Activated naive CD8-positive, alpha-beta T cell treated with anti-CD3 and anti-CD28 coated beads for 36 hours (primary cell): Measurements from ENCODE around the gene SH2D3A. TPM values are rescaled to one million over a fixed set of nuclear protein-coding genes. Genes with fewer than 3 reads are reported as not detected.
"Not testable (repeated sequence)": the region's sequence is repeated elsewhere in the genome, so short reads cannot be mapped to it uniquely, and the experiment has no call there.

ENCODE experiments used
- DNase-seq: peaks from one replicate; pipeline ENCODE4 v3.0.0; 2021
- H3K27ac Mint-ChIP-seq: one replicate; pipeline ENCODE4 v1.8.0; 2022; ENCODE audit warnings: mild to moderate bottlenecking, moderate library complexity, mixed read lengths
- H3K27me3 Mint-ChIP-seq: one replicate; pipeline ENCODE4 v1.8.0; 2022; ENCODE audit warnings: mild to moderate bottlenecking, mixed read lengths
- H3K36me3 Mint-ChIP-seq: one replicate; pipeline ENCODE4 v1.8.0; 2021; ENCODE audit warnings: mild to moderate bottlenecking, mixed read lengths
- H3K4me1 Mint-ChIP-seq: one replicate; pipeline ENCODE4 v1.8.0; 2021; ENCODE audit warnings: mixed read lengths
- H3K4me3 Mint-ChIP-seq: one replicate; pipeline ENCODE4 v1.8.0; 2022; ENCODE audit warnings: mild to moderate bottlenecking, moderate library complexity, mixed read lengths
- H3K9me3 Mint-ChIP-seq: one replicate; pipeline ENCODE4 v1.8.0; 2022; ENCODE audit warnings: mixed read lengths
- total RNA-seq, 2 experiments: library from RNA; stranded (reverse); gene quantifications; one replicate each; pipeline ENCODE4 v1.2.3, GENCODE V29; 2021

Gene SH2D3A
- total RNA-seq, 2 experiments from 2014 or later = 25.7 to 26.1 TPM

DNA sequence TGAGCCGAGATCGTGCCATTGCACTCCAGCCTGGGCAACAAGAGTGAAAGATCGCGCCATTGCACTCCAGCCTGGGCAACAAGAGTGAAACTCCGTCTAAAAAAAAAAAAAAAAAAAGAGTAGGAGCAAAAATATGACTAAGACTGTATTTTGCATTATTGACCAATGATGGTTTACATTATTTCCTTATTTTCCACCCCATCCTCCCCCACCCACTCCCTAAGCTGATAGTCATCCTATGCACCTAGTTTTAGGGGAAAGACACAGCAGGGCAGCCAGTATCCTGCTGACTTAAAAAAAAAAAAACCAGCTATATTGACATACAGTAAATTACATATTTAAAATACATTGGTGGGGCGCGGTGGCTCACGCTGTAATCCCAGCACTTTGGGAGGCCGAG, 30.4 kb upstream of the SH2D3A start:
- H3K4me3 Mint-ChIP-seq = no peak overlapping the region
- no peak for DNase-seq
- H3K27me3 Mint-ChIP-seq = no peaks in the 10 kb centered on the region
- H3K4me1 Mint-ChIP-seq = peaks cover 70% of the 10 kb centered on the region
- H3K9me3 Mint-ChIP-seq = peaks cover 8% of the 10 kb centered on the region
- peaks cover 69% of the 10 kb centered on the region for H3K36me3 Mint-ChIP-seq
- peak overlapping the region; percentile 16 for H3K27ac Mint-ChIP-seq

DNA sequence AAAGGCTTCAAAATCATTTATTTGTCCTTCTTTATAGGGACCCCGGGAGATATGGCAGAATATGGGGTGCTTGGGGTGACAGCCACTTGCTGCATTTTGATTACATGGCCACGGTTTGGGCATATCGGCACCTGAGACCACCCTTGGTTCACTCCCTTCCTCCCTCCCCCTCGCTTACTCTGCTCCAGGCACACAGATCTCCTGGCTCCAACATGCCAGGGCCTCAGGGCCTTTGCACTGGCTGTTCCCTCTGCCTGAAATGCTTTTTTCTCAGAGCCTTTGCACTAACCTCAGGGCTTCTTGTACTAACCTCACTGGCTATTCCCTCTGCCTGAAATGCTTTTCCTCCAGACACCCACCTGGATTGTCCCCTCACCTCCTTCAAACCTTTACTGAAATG, 29.0 kb upstream of the SH2D3A start:
- peaks cover 8% of the 10 kb centered on the region for H3K9me3 Mint-ChIP-seq
- peaks cover 78% of the 10 kb centered on the region for H3K36me3 Mint-ChIP-seq
- H3K4me1 Mint-ChIP-seq = peaks cover 76% of the 10 kb centered on the region
- no peaks in the 10 kb centered on the region for H3K27me3 Mint-ChIP-seq
- H3K4me3 Mint-ChIP-seq = no peak overlapping the region
- no peak overlapping the region for H3K27ac Mint-ChIP-seq
- DNase-seq = no peak

DNA sequence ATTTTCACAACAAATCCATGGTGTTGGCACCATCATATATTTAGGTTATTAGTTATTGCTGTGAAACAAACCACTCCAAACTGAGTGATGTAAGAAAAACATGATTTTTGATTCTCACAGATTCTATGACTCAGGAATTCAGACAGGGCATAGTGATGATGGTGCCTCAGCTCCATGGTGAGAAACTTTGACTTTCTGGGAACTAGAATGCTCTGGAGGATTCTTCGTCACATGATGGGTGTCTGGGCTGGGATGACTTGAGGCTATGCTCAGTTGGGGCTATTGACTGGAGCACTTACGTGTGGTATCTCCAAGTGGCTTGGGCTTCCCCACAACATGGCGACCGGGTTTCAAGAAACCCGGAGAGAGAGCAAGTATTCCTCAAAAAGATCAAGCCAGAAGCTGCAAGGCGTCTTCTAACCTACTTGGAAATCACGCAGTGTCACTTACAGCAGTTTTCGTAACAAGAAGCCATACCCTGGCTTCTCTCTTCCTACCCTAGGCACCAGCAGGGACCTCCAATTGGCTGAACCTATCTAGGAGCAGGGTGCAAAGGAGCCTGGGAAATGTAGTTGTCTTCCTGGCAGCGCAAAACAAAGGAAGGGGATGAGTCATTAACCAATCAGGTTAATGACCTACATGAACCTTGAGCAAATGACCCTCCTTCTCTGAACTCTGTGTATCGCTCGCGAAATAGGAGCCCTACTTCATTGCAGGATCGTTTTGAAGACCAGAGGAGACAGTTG, 27.6 kb upstream of the SH2D3A start:
- Mint-ChIP-seq H3K4me1 (peaks cover 73% of the 10 kb centered on the region), H3K27ac (no peak overlapping the region), H3K36me3 (peaks cover 83% of the 10 kb centered on the region), H3K9me3 (peaks cover 8% of the 10 kb centered on the region), H3K4me3 (no peak overlapping the region), H3K27me3 (no peaks in the 10 kb centered on the region)
- DNase-seq = no peak

DNA sequence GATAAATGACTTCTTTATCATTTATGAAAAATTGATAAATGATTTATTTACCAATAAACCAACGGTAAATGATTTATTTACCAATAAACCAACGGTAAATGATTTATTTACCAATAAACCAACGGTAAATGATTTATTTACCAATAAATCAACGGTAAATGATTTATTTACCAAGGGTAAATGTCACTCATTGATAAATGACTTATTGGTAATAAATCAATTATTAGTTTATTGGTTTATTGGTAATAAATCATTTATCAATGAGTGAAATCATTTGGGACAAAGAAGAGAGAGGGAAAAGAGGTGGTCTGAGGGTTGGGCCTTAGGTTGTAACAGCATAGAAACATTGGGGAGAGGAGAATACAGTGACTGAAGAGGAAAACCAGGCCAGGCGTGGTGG, 26.7 kb upstream of the SH2D3A start:
- Mint-ChIP-seq H3K4me3 (no peak overlapping the region), H3K36me3 (peaks cover 77% of the 10 kb centered on the region), H3K27ac (no peak overlapping the region), H3K4me1 (peaks cover 67% of the 10 kb centered on the region), H3K27me3 (no peaks in the 10 kb centered on the region), H3K9me3 (peaks cover 9% of the 10 kb centered on the region)
- DNase-seq = no peak

DNA sequence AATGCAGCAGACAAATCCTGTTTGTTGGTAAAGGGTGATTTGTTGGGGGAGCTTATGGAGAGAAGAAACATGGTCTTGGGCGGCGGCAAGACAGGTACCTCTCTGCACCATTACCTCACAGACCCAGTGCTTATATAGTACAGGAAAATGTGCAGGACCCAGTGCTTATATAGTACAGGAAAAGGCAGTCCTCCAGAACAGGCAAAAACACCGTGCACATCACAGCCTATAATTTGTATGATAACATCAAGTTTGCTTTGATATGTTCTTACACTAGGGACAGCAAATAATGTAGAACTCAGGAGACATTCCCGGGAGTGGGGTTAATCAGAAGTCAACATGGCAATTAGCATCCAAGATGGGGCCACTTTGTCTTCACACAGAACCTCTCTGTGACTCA, 26.2 kb upstream of the SH2D3A start:
- no peak overlapping the region for H3K4me3 Mint-ChIP-seq
- peaks cover 9% of the 10 kb centered on the region for H3K9me3 Mint-ChIP-seq
- no peaks in the 10 kb centered on the region for H3K27me3 Mint-ChIP-seq
- H3K27ac Mint-ChIP-seq = no peak overlapping the region
- peaks cover 71% of the 10 kb centered on the region for H3K4me1 Mint-ChIP-seq
- no peak for DNase-seq
- peaks cover 78% of the 10 kb centered on the region for H3K36me3 Mint-ChIP-seq

DNA sequence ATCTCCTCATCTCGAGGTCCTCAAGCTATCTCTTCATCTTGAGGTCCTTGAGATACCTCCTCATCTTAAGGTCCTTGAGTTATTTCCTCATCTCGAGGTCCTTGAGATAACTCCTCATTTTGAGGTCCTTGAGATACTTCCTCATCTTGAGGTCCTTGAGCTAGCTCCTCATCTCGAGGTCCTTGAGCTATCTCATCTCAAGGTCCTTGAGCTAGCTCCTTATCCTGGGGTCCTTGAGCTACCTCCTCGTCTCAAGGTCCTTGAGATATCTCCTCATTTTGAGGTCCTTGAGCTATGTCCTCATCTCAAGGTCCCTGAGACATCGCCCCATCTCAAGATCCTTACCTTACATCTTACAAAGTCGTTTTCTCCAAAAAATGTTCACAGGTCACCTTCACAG, 24.0 kb upstream of the SH2D3A start:
- peaks cover 9% of the 10 kb centered on the region for H3K9me3 Mint-ChIP-seq
- no peak overlapping the region for H3K27ac Mint-ChIP-seq
- DNase-seq = no peak
- no peaks in the 10 kb centered on the region for H3K27me3 Mint-ChIP-seq
- H3K4me1 Mint-ChIP-seq = peaks cover 53% of the 10 kb centered on the region
- no peak overlapping the region for H3K4me3 Mint-ChIP-seq
- H3K36me3 Mint-ChIP-seq = peaks cover 67% of the 10 kb centered on the region

DNA sequence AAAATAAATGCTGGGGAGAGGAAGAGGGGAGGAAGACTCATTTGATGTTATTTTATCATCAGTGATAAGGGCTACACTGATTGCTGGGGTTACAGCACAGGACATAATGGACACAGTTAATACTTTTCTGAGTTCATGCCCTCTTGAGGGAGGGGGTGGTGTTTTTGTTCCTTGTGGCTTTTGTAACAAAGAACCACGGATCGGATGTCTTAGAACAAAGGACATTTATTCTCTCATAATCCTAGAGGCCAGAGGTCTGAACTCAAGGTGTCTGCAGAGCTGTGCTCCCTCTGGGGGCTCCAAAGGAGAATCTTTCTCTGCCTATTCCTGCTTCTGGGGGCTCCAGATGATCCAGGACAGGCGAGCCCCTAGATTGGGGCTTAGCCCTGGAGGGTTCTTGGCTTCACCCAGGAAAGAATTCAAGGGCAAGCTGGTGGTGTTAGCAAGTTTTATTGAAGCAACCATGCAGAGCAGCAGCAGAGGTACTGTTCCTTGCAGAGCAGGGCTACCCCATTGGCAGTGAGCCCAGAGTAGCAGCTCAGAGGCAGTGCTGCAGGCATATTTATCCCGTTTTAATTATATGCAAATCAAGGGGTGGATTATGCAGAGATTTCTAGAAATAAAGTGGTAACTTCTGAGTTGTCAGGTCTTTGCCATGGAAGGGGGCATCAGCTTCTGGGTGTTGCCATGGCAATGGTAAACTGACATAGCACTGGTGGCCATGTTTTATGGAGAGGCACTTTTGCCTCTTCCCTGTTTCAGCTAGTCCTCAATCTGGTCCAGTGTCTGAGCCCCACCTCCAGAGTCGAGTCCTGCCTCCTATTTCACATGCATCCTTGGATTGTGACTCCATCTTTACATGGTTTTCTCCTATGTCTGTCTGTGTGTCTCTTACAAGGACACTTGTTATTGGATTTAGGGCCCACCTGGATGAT, 23.2 kb upstream of the SH2D3A start:
- Mint-ChIP-seq H3K36me3 (peaks cover 62% of the 10 kb centered on the region), H3K4me3 (no peak overlapping the region), H3K27ac (no peak overlapping the region), H3K4me1 (peaks cover 52% of the 10 kb centered on the region), H3K27me3 (no peaks in the 10 kb centered on the region), H3K9me3 (peaks cover 9% of the 10 kb centered on the region)
- DNase-seq = no peak

DNA sequence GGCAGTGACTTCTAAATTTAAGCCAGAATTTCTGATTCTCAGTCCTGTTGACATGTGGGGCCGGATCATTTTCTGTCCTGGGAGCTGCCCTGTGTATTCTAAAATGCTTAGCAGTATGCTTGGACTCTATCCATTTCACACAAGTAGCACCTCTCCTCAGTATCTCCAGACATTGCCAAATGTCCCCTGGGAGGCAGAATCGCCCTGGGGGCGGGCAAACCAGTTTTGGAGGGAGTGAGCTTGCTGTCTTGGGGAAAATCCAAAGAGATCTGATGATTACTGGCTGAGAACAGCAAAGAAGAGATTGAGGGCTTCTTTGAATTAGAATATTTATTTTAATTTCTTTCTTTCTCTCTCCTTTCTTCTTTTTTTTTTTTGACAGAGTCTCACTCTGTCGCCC, 21.7 kb upstream of the SH2D3A start:
- Mint-ChIP-seq H3K27me3 (no peaks in the 10 kb centered on the region), H3K4me1 (peaks cover 51% of the 10 kb centered on the region), H3K9me3 (peaks cover 1% of the 10 kb centered on the region), H3K27ac (peak overlapping the region; percentile 36), H3K36me3 (peaks cover 56% of the 10 kb centered on the region), H3K4me3 (no peak overlapping the region)
- DNase-seq = no peak

DNA sequence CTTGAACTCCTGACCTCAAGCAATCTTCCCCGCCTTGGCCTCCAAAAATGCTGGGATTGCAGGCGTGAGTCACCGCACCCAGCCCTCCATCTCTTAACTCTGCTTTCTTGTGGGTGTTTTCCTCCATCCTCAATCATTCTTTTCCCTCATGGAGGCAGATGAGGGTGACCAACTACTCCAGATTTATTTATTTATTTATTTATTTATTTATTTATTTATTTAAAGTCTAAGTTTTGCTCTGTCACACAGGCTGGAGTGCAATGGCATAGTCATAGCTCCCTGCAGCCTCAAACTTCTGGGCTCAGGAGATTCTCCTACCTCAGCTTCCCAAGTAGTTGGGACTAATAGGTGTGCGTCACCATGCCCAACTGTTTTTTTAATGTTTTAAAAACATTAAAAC, 20.2 kb upstream of the SH2D3A start:
- Mint-ChIP-seq H3K27me3 (no peaks in the 10 kb centered on the region), H3K9me3 (peaks cover 1% of the 10 kb centered on the region), H3K27ac (no peak overlapping the region), H3K36me3 (peaks cover 46% of the 10 kb centered on the region), H3K4me3 (no peak overlapping the region), H3K4me1 (peaks cover 45% of the 10 kb centered on the region)
- no peak for DNase-seq

DNA sequence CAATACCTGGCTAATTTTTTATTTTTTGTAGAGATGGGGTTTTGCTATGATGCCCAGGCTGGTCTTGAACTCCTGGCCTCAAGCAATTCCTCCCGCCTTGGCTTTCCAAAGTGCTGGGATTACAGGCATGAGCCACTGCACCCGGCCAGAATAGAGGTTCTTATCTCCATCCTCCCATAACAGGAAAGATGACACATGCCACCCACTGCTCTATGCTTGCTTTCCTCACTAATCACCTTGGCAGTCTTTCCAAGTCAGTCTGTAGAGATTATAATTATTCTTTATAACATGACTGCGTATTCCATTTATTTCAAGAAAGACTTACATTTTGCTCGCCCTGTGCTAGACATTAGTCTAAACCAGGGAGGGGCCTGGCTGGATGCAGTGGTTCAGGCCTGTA, 12.0 kb upstream of the SH2D3A start:
- Mint-ChIP-seq H3K4me1 (peaks cover 60% of the 10 kb centered on the region), H3K27me3 (no peaks in the 10 kb centered on the region), H3K4me3 (no peak overlapping the region), H3K27ac (no peak overlapping the region), H3K9me3 (peaks cover 12% of the 10 kb centered on the region), H3K36me3 (peaks cover 52% of the 10 kb centered on the region)
- no peak for DNase-seq

DNA sequence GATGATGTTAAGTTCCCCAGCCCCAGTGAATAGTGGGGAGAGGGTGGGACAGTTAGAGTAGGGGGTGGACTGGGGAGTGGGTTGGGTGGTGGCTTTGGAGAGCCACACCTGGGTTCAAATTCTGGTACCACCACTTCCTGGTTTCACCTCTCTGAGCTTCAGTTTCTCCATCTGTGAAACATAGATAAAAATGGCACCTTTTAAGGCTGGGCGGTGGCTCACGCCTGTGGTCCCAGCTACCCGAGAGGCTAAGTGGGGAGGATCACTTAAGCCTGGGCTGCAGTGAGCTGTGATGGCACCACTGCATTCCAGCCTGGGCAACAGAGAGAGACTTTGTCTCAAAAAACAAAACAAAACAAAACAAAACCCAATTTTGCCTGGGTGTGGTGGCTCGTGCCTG, 11.2 kb upstream of the SH2D3A start:
- Mint-ChIP-seq H3K9me3 (peaks cover 14% of the 10 kb centered on the region), H3K27ac (peak overlapping the region; percentile 70), H3K36me3 (peaks cover 56% of the 10 kb centered on the region)

DNA sequence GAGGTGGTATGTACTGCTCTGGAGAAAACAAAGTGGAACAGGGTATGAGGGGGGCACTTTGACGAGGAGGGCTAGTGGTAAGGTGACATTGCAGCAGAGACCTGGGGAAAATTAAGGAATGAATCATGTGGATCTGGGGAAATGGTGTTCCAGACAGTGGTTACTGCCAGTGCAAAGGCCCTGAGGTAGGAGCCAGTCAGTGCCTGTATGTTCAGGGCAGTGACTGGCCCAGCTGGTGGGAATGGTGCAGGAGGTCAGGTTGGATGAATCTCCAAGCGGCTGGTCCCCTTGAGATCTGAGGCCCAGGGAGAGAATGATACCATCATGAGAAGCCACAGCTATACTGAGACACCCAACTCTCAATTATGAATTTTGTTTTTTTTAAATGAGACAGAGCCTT, 10.2 kb upstream of the SH2D3A start:
- Mint-ChIP-seq H3K4me3 (no peak overlapping the region), H3K36me3 (peaks cover 55% of the 10 kb centered on the region), H3K27me3 (no peaks in the 10 kb centered on the region), H3K4me1 (peaks cover 58% of the 10 kb centered on the region), H3K27ac (no peak overlapping the region), H3K9me3 (peaks cover 14% of the 10 kb centered on the region)
- DNase-seq = no peak

More for the DNA sequence above, 11.2 kb upstream of the SH2D3A start:
- peaks cover 62% of the 10 kb centered on the region for H3K4me1 Mint-ChIP-seq
- no peaks in the 10 kb centered on the region for H3K27me3 Mint-ChIP-seq
- no peak for DNase-seq
- H3K4me3 Mint-ChIP-seq = no peak overlapping the region

DNA sequence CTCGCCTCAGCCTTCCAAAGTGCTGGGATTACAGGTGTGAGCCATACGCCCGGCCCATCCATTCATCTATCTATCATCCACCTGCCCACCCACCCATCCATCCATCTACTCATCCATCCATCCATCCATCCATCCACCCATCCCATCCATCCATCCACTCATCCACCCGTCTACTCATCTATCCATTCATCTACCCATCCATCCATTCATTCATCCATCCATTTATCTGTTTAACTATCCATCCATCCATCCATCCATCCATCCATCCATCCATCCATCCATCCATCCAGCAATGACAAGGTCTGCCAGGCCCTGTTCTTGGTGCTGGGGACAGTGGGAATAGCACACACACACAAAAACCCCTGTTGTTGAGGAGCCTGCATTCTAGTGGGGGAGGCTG, 9.8 kb upstream of the SH2D3A start:
- no peaks in the 10 kb centered on the region for H3K27me3 Mint-ChIP-seq
- peaks cover 62% of the 10 kb centered on the region for H3K4me1 Mint-ChIP-seq
- peaks cover 14% of the 10 kb centered on the region for H3K9me3 Mint-ChIP-seq
- no peak overlapping the region for H3K27ac Mint-ChIP-seq
- H3K36me3 Mint-ChIP-seq = peaks cover 55% of the 10 kb centered on the region
- H3K4me3 Mint-ChIP-seq = no peak overlapping the region
- DNase-seq = no peak

DNA sequence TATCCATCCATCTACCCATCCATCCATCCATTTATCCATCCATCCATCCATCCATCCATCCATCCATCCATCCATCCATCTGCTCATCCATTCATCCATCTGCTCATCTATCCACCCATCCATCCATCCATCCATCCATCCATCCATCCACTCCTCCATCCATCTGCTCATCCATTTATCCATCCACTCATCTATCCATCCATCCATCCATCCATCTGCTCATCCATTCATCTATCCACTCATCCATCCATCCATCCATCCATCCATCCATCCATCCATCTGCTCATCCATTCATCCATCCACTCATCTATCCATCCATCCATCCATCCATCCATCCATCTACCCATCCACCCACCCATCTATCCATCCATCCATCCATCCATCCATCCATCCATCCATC, 8.8 kb upstream of the SH2D3A start:
- peaks cover 14% of the 10 kb centered on the region for H3K9me3 Mint-ChIP-seq
- peaks cover 57% of the 10 kb centered on the region for H3K4me1 Mint-ChIP-seq
- H3K36me3 Mint-ChIP-seq = peaks cover 45% of the 10 kb centered on the region
- not testable (repeated sequence) for H3K27me3 Mint-ChIP-seq, DNase-seq
- peak overlapping the region; percentile 7 for H3K27ac Mint-ChIP-seq
- peak overlapping the region; percentile 30 for H3K4me3 Mint-ChIP-seq

DNA sequence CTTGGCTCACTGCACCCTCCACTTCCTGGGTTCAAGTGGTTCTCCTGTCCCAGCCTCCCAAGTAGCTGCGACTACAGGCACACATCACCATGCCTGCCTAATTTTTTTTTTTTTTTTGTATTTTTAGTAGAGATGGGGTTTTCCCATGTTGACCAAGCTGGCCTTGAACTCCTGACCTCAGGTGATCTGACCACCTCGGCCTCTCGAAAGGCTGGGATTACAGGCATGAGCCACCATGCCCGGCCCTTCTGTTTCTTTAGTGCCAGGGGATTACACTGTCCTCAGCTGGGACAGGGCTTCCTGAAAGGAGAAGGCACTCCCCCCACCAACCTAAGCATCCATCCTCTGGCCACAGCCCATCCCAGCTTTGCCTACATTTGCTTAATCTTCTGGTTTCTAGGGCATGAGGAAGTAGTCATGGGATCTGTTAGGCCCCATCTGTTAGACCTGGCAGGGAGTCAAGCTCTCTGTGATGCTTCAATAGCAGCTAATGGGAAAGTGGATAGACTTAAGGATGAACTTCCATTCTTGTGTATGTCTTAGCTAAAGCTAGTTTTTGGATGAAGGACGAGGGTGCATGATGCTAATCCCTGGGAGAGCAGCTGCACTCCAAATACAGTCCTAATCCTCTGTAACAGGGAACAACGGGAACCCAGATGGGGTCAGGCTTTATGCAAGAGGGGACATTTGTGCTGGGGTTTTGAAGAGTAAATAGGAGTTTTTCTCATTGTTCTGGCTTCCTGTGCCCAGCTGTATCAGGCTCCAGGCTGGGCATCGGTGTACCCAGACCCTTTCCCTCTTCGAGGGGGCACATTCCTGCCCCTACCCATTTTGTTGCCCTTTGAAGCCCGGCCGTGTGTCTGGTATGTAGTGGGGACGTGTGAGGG, 7.8 kb upstream of the SH2D3A start:
- no peak for DNase-seq
- Mint-ChIP-seq H3K9me3 (peaks cover 14% of the 10 kb centered on the region), H3K36me3 (peaks cover 44% of the 10 kb centered on the region), H3K27me3 (no peaks in the 10 kb centered on the region), H3K4me3 (peak overlapping the region; percentile 97), H3K4me1 (peaks cover 52% of the 10 kb centered on the region), H3K27ac (peak overlapping the region; percentile 56)
